Activated naive CD4-positive, alpha-beta T cell treated with anti-CD3 and anti-CD28 coated beads for 36 hours (primary cell): ENCODE data around the gene ABHD14A. TPM values are rescaled to one million over a fixed set of nuclear protein-coding genes. Genes with fewer than 3 reads are reported as not detected.
A peak's percentile ranks its signal among the peaks of the same experiment; 100 is the strongest.

ENCODE experiments used
- CTCF ChIA-PET: fragments of 350-600 bp; sonication (Branson Sonifier 250); formaldehyde crosslinking; loops from one replicate; lab custom pipeline; 2021; ENCODE audit warnings: antibody characterized with exemption; lab: Charles Lee
- DNase-seq: peaks from one replicate; pipeline ENCODE4 v3.0.0-alpha.2; 2020
- H3K27ac Mint-ChIP-seq: one replicate; pipeline ENCODE4 v1.8.0; 2021; ENCODE audit warnings: mild to moderate bottlenecking, mixed read lengths
- H3K27me3 Mint-ChIP-seq: one replicate; pipeline ENCODE4 v1.8.0; 2021; ENCODE audit warnings: low read depth, mixed read lengths
- H3K36me3 Mint-ChIP-seq: one replicate; pipeline ENCODE4 v1.8.0; 2021; ENCODE audit warnings: low read depth, mixed read lengths
- H3K4me1 Mint-ChIP-seq: one replicate; pipeline ENCODE4 v1.8.0; 2021; ENCODE audit warnings: low read depth, mixed read lengths
- H3K4me3 Mint-ChIP-seq: one replicate; pipeline ENCODE4 v1.8.0; 2021; ENCODE audit warnings: mild to moderate bottlenecking, moderate library complexity, mixed read lengths
- H3K9me3 Mint-ChIP-seq: one replicate; pipeline ENCODE4 v1.8.0; 2021; ENCODE audit warnings: mixed read lengths
- intact Hi-C: fragments of 100-400 bp; cut with micrococcal nuclease; formaldehyde crosslinking; loops from one replicate; pipeline ENCODE4 v1.15.1; 2023
- total RNA-seq, 2 experiments: library from RNA; stranded (reverse); gene quantifications; one replicate each; pipeline ENCODE4 v1.2.3, GENCODE V29; 2021

The ABHD14A gene
- total RNA-seq, 2 experiments from 2014 or later, result 5.4 to 5.7 TPM

DNA sequence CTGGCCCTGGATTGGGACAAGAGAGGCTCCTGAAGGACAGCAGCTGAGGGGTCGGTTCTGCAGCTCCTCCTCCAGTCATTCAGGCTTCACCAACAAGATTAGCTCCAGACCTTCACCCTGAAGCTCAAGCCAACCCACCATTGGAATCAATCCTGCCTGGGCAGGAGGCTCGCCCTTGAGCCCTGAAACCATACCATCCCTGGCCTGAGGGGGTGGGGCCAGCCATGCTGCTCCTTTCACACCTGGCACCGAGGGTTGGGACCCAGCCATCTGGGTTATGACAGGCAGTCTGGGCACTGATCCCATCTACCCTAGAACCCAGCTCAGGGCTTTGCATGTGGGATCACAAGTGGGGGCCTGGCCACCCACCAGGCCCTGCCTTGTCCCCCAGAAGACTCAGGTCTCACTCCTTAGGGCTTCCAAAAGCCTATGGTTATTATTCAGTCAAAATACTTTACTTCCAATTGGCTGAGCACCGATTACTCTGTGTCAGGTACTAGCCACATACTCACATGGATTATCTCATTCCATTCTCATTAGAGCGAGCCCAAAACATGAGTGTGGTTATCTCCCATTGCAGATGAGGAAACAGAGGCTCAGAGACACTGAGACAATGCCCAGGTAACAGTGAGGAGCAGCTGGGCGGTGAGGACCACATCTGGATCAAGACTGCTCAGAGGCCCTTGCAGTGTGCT, 4.1 kb upstream of the ABHD14A start:
- CTCF ChIA-PET, result interaction anchor here (1.2 to 3.3 kb wide), 3 partner anchors 12 to 29 kb away, joined by 3 to 21 read pairs (median 4); partner anchors contain the start of genes ACY1, GPR62, PARP3 and RRP9
- peaks cover 4% of the 10 kb centered on the region for H3K36me3 Mint-ChIP-seq
- H3K9me3 Mint-ChIP-seq, result no peaks in the 10 kb centered on the region
- intact Hi-C loops, result loop anchor here (10.0 kb wide), 1 partner anchor 576 kb away; the partner anchor contains the start of gene RBM15B
- peaks cover 41% of the 10 kb centered on the region for H3K4me1 Mint-ChIP-seq
- DNase-seq, result no peak
- H3K27me3 Mint-ChIP-seq, result no peaks in the 10 kb centered on the region
- H3K27ac Mint-ChIP-seq, result no peak overlapping the region
- H3K4me3 Mint-ChIP-seq, result no peak overlapping the region

DNA sequence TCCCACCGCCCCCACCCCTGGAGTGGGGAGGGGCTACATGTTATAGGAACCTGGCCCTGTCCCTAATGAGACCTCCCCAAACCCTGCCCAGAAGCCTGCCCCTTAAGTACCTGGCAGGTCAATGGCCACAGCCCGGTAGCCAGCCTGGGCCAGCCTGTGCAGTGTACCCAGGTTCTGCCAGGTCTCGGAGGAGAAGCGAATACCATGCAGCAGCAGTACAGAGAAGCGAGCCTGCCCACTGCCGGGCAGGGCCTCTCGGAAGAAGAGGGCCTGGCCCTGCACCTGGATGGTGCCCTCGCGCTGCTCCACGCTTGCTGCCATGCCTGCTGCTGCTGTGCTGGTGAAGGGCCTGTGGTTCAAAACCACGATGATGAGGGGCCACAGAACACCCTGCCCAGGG, 3.5 kb upstream of the ABHD14A start:
- Mint-ChIP-seq H3K27ac (no peak overlapping the region), H3K36me3 (peaks cover 4% of the 10 kb centered on the region), H3K4me1 (peaks cover 41% of the 10 kb centered on the region), H3K27me3 (no peaks in the 10 kb centered on the region), H3K4me3 (peak overlapping the region; percentile 21), H3K9me3 (no peaks in the 10 kb centered on the region)
- no peak for DNase-seq
- intact Hi-C loops, result loop anchor here (10.0 kb wide), 1 partner anchor 577 kb away; the partner anchor contains the start of gene RBM15B
- CTCF ChIA-PET, result interaction anchor here (1.2 to 3.3 kb wide), 2 partner anchors 16 to 29 kb away, joined by 3 to 21 read pairs; partner anchors contain the start of genes GPR62, PARP3 and RRP9

DNA sequence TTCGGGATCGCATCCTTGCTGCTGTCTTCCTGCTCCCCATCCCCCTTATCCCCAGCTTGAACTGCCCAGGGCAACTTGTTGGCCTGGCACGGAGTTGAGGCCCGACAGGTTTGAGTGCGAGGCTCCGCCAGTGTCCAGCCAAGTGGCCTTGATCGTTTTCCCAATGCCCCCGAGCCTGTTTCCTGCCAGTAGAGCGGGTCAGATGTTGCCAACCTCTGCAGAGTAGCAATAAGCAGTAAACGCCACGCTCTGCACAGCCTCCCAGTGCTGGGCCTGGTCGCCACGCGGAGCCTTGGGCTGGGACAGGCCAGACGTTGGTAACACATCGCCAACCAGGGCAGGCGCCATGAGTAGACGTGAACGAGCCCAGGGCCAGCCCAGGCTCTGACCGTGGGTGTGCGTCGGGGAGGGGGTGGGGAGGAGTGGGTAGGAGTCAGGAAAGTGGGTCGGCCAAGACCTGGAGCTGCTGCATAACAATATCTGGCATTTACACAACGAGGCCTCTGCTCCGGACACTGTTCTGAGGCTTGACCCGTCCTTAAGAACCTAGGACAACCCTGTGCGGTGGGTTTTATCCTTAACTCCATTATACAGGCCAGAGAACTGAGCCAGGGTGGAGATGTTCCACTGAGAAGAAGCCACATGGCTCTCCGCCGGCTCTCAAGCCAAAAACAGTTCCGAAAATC, 444 bp upstream of the ABHD14A start:
- intact Hi-C loops, result loop anchor here (1.0 to 10.0 kb wide), 6 partner anchors 9 to 580 kb away; partner anchors contain the start of genes ACY1, DUSP7, PARP3 and RBM15B
- Mint-ChIP-seq H3K27me3 (no peaks in the 10 kb centered on the region), H3K36me3 (peaks cover 4% of the 10 kb centered on the region), H3K9me3 (no peaks in the 10 kb centered on the region), H3K27ac (peak overlapping the region; percentile 97), H3K4me1 (peaks cover 39% of the 10 kb centered on the region), H3K4me3 (peak overlapping the region; percentile 99)
- no peak for DNase-seq
- CTCF ChIA-PET, result interaction anchor here (0.6 to 3.1 kb wide), 7 partner anchors 8 to 802 kb away, joined by 3 to 40 read pairs (median 6); partner anchors contain the start of genes ACY1, PARP3, RPL29 and RRP9

GRCh38 chr3:51975852-51976549, 1.1 kb downstream of the ABHD14A start:
- peaks cover 2% of the 10 kb centered on the region for H3K36me3 Mint-ChIP-seq
- CTCF ChIA-PET, result interaction anchor here (1.4 kb wide), 1 partner anchor 16 kb away, joined by 3 read pairs; no protein-coding TSS in a partner anchor
- H3K9me3 Mint-ChIP-seq, result no peaks in the 10 kb centered on the region
- H3K27ac Mint-ChIP-seq, result no peak overlapping the region
- no peaks in the 10 kb centered on the region for H3K27me3 Mint-ChIP-seq
- H3K4me1 Mint-ChIP-seq, result peaks cover 36% of the 10 kb centered on the region
- intact Hi-C loops, result loop anchor here (2.0 to 10.0 kb wide), 4 partner anchors 19 to 581 kb away; partner anchors contain the start of genes DCAF1, DUSP7 and RBM15B
- peak overlapping the region; percentile 77 for H3K4me3 Mint-ChIP-seq
- DNase-seq, result peak; percentile 29

DNA sequence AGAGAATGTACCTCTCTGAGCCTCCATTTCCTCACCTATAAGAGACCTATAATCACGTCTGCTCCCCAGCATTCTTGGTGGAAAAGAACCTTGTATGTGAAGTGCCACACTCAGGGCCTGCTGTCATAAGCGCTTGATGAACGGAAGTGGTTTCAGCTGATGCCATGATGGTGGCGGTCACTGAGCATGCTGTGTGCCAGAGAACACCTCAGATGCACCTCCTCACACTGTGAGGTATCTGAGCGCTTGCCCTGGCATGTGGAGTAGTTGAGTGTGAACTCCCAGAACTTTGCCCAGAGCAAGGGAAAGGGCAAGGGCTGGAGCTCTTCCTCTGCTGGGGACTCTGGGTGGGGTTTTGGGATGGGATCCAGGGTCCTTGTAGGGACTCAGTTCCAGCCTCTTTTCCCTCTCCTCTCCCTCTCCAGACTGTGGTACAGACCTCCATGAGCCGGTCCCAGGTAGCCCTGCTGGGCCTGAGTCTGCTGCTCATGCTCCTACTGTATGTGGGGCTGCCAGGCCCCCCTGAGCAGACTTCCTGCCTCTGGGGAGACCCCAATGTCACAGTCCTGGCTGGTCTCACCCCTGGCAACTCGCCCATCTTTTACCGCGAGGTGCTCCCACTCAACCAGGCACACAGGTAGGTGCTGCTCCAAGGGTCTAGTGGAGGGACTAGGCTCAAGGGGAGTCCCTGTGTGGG, 2.7 kb downstream of the ABHD14A start:
- DNase-seq, result peak; percentile 39
- H3K4me1 Mint-ChIP-seq, result peaks cover 40% of the 10 kb centered on the region
- H3K9me3 Mint-ChIP-seq, result no peaks in the 10 kb centered on the region
- H3K4me3 Mint-ChIP-seq, result no peak overlapping the region
- CTCF ChIA-PET, result interaction anchor here (0.7 to 0.8 kb wide), 2 partner anchors 35 kb away, joined by 3 read pairs; no protein-coding TSS in a partner anchor
- intact Hi-C loops, result loop anchor here (5.0 to 10.0 kb wide), 2 partner anchors 475 to 583 kb away; partner anchors contain the start of genes DCAF1 and RBM15B
- no peaks in the 10 kb centered on the region for H3K27me3 Mint-ChIP-seq
- H3K27ac Mint-ChIP-seq, result peak overlapping the region; percentile 11
- H3K36me3 Mint-ChIP-seq, result peaks cover 4% of the 10 kb centered on the region

DNA sequence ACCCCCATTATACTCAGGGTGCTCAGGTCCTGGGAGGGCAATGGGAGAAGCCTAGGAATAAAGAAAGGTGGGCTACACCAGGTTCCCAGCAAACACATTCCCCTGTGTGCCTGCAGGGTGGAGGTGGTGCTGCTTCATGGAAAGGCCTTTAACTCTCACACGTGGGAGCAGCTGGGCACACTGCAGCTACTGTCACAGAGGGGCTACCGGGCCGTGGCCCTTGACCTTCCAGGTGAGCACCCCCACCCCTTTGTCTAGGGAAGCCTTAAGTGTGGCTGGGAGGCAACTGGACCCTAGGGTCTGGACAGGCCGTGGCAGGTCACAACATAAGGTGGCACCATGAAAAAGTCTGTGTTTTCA, 3.3 kb downstream of the ABHD14A start:
- Mint-ChIP-seq H3K27me3 (no peaks in the 10 kb centered on the region), H3K27ac (no peak overlapping the region), H3K4me3 (no peak overlapping the region), H3K9me3 (no peaks in the 10 kb centered on the region), H3K36me3 (peaks cover 4% of the 10 kb centered on the region), H3K4me1 (peaks cover 42% of the 10 kb centered on the region)
- intact Hi-C loops, result loop anchor here (5.0 to 10.0 kb wide), 2 partner anchors 476 to 583 kb away; partner anchors contain the start of genes DCAF1 and RBM15B
- CTCF ChIA-PET, result interaction anchor here (0.8 kb wide), 1 partner anchor 36 kb away, joined by 3 read pairs; no protein-coding TSS in a partner anchor
- no peak for DNase-seq

DNA sequence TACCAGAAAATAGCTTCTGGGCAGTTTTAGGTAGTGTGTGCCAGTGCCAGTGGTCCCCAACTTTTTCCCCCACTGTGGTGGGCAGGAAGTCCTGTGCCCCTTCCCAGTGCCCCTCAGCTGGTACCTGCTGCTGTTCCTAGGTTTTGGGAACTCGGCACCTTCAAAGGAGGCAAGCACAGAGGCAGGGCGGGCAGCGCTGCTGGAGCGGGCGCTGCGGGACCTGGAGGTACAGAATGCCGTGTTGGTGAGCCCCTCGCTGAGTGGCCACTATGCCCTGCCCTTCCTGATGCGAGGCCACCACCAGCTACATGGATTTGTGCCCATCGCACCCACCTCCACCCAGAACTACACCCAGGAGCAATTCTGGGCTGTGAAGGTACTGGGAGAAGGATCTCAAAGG, 5.4 kb downstream of the ABHD14A start:
- Mint-ChIP-seq H3K9me3 (no peaks in the 10 kb centered on the region), H3K4me1 (peaks cover 44% of the 10 kb centered on the region), H3K27me3 (no peaks in the 10 kb centered on the region), H3K27ac (no peak overlapping the region), H3K36me3 (peaks cover 2% of the 10 kb centered on the region), H3K4me3 (no peak overlapping the region)
- no peak for DNase-seq
- intact Hi-C loops, result loop anchor here (5.0 kb wide), 2 partner anchors 307 to 557 kb away; partner anchors contain the start of genes GLYCTK and UQCC5
- CTCF ChIA-PET, result no interaction called here

- DNase-seq, result peak; percentile 53
- intact Hi-C loops, result loop anchor here (5.0 kb wide), 2 partner anchors 305 to 555 kb away; partner anchors contain the start of genes GLYCTK and UQCC5
- H3K9me3 Mint-ChIP-seq, result no peaks in the 10 kb centered on the region
- peak overlapping the region; percentile 95 for H3K4me3 Mint-ChIP-seq
- H3K27me3 Mint-ChIP-seq, result no peaks in the 10 kb centered on the region
- peaks cover 30% of the 10 kb centered on the region for H3K4me1 Mint-ChIP-seq
- H3K27ac Mint-ChIP-seq, result peak overlapping the region; percentile 91
- peaks cover 2% of the 10 kb centered on the region for H3K36me3 Mint-ChIP-seq
- CTCF ChIA-PET, result interaction anchor here (0.7 to 3.9 kb wide), 12 partner anchors 9 to 357 kb away, joined by 3 to 40 read pairs (median 4); partner anchors contain the start of genes ABHD14B, PARP3 and RRP9
These were observed 7.5 kb downstream of the ABHD14A start for GRCh38 chr3:51982352-51982837.

DNA sequence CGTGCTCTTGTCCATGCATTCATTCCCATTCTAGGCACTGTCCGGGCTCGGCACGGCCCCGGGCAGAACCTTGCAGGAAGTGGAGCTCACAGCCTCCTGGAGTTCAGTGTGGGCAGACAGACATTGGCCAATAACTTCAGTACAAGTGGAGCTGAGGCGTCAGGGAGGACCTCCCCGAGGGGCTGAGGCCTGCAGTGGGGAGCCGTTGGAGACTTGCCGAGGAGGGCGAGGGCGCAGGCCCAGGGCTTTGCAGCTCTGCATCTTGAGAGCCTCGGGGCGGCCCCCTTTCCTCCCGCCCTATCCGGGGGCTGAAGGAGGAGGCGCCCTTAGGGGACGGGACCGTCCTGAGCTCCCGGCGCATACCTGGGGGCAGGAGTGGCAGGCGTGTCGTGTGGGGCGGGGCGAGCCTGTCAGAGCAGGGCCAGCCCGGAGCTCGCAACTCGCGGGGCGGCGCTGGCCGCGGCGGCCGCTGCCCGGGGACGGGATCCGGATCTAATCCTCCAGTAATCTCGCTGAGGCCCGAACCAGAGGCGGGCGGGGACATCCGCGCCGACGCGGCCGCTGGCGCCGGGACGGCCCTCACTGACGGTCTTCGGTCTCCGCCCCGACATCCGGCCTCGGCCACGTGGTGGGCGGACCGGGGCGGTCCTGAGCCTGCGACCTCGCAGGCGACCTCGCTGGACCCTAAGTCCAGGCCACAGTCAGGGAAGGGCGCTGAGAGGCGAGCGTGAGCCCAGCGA, 8.1 kb downstream of the ABHD14A start, which contains the start of gene ACY1:
ACY1 (plus strand) TSS at position 698 of the 740 bp plus-strand sequence. CDS start 530 bp downstream, outside the sequence.
- H3K4me3 Mint-ChIP-seq, result peak within 1 kb of the TSS; percentile 95
- peak; percentile 89 for DNase-seq
- H3K27me3 Mint-ChIP-seq, result no peaks in the 10 kb centered on the region
- no peaks in the 10 kb centered on the region for H3K9me3 Mint-ChIP-seq
- CTCF ChIA-PET, result interaction anchor here (0.7 to 3.9 kb wide), 13 partner anchors 9 to 356 kb away, joined by 3 to 40 read pairs (median 4); partner anchors contain the start of genes ABHD14B, DUSP7, PARP3 and RRP9
- intact Hi-C loops, result loop anchor here (1.0 to 5.0 kb wide), 6 partner anchors 9 to 554 kb away; partner anchors contain the start of genes ABHD14B, GLYCTK, PARP3 and POC1A
- H3K36me3 Mint-ChIP-seq, result peaks cover 2% of the 10 kb centered on the region
- peaks cover 29% of the 10 kb centered on the region for H3K4me1 Mint-ChIP-seq
- peak within 1 kb of the TSS; percentile 91 for H3K27ac Mint-ChIP-seq
